H9 (cell line): ENCODE data around the gene LIF. TPM values are rescaled to one million over a fixed set of nuclear protein-coding genes. Genes with fewer than 3 reads are reported as not detected.

Experiments
- DNase-seq: peaks from one replicate; pipeline ENCODE4 v3.0.0-alpha.2; 2017
- H2AFZ ChIP-seq: one replicate; pipeline ENCODE4 v1.6.1; 2013; ENCODE audit warnings: mild to moderate bottlenecking, low read length, control low read depth, moderate library complexity
- H2AK5ac ChIP-seq: 2 replicates; pipeline ENCODE4 v1.6.1; 2013; ENCODE audit warnings: low read length, control low read depth, mixed read lengths; ENCODE audit not compliant: insufficient read length
- H2BK120ac ChIP-seq: one replicate; pipeline ENCODE4 v1.6.1; 2013; ENCODE audit warnings: low read depth, mild to moderate bottlenecking, low read length, control low read depth, inconsistent platforms; ENCODE audit not compliant: poor library complexity, severe bottlenecking
- H2BK12ac ChIP-seq: 2 replicates; pipeline ENCODE4 v1.6.1; 2013; ENCODE audit warnings: low read length, control low read depth, mixed read lengths, low read depth; ENCODE audit not compliant: insufficient read length
- H2BK15ac ChIP-seq: 2 replicates; pipeline ENCODE4 v1.6.1; 2013; ENCODE audit warnings: low read depth, low read length, control low read depth
- H2BK20ac ChIP-seq: one replicate; pipeline ENCODE4 v1.6.1; 2013; ENCODE audit warnings: low read depth, mild to moderate bottlenecking, low read length, control low read depth, inconsistent platforms; ENCODE audit not compliant: poor library complexity, severe bottlenecking
- H2BK5ac ChIP-seq: 2 replicates; pipeline ENCODE4 v1.6.1; 2013; ENCODE audit warnings: low read length, control low read depth, mixed read lengths; ENCODE audit not compliant: insufficient read length
- H3K14ac ChIP-seq: 2 replicates; pipeline ENCODE4 v1.6.1; 2013; ENCODE audit warnings: low read length, control low read depth; ENCODE audit not compliant: insufficient read depth
- H3K18ac ChIP-seq: 2 replicates; pipeline ENCODE4 v1.6.1; 2013; ENCODE audit warnings: low read depth, mild to moderate bottlenecking, mixed read lengths, low read length, control low read depth; ENCODE audit not compliant: insufficient read length
- H3K23ac ChIP-seq: 2 replicates; pipeline ENCODE4 v1.6.1; 2013; ENCODE audit warnings: low read length, control low read depth, mixed read lengths, low read depth; ENCODE audit not compliant: insufficient read length
- H3K23me2 ChIP-seq: 2 replicates; pipeline ENCODE4 v1.6.1; 2013; ENCODE audit warnings: low read depth, mild to moderate bottlenecking, mixed read lengths, low read length, control low read depth; ENCODE audit not compliant: insufficient read length, poor library complexity, severe bottlenecking
- H3K27ac ChIP-seq: 2 replicates; pipeline ENCODE4 v1.5.1; 2013; ENCODE audit warnings: low read length, control low read depth, mixed read lengths, low read depth; ENCODE audit not compliant: insufficient read length
- H3K27me3 ChIP-seq: 2 replicates; pipeline ENCODE4 v1.6.1; 2013; ENCODE audit warnings: low read length, control low read depth, inconsistent platforms; ENCODE audit not compliant: insufficient read depth
- H3K4ac ChIP-seq: 2 replicates; pipeline ENCODE4 v1.6.1; 2013; ENCODE audit warnings: low read depth, mild to moderate bottlenecking, control low read depth, inconsistent platforms, low read length, moderate library complexity
- H3K4me1 ChIP-seq: 2 replicates; pipeline ENCODE4 v1.6.1; 2013; ENCODE audit warnings: low read length, control low read depth, inconsistent platforms; ENCODE audit not compliant: insufficient read depth
- H3K4me2 ChIP-seq: 2 replicates; pipeline ENCODE4 v1.6.1; 2013; ENCODE audit warnings: low read length, control low read depth, mixed read lengths; ENCODE audit not compliant: insufficient read length, insufficient read depth
- H3K56ac ChIP-seq: 2 replicates; pipeline ENCODE4 v1.6.1; 2013; ENCODE audit warnings: low read depth, mild to moderate bottlenecking, mixed read lengths, low read length, control low read depth; ENCODE audit not compliant: insufficient read length
- H3K79me1 ChIP-seq: 2 replicates; pipeline ENCODE4 v1.6.1; 2013; ENCODE audit warnings: low read depth, mild to moderate bottlenecking, moderate library complexity, low read length, control low read depth, inconsistent platforms; ENCODE audit not compliant: insufficient read depth, poor library complexity, severe bottlenecking
- H3K79me2 ChIP-seq: 2 replicates; pipeline ENCODE4 v1.6.1; 2013; ENCODE audit warnings: low read length, control low read depth, inconsistent platforms; ENCODE audit not compliant: insufficient read depth
- H3K9ac ChIP-seq: 2 replicates; pipeline ENCODE4 v1.6.1; 2013; ENCODE audit warnings: low read length, control low read depth, mixed read lengths; ENCODE audit not compliant: insufficient read length; ENCODE audit errors: extremely low read depth
- H3K9me3 ChIP-seq: one replicate; pipeline ENCODE4 v1.6.1; 2013; ENCODE audit warnings: low read depth, low read length, inconsistent platforms; ENCODE audit not compliant: control insufficient read depth
- H3T11ph ChIP-seq: one replicate; pipeline ENCODE4 v1.6.1; 2013; ENCODE audit warnings: mild to moderate bottlenecking, low read length, control low read depth, inconsistent platforms
- H4K20me1 ChIP-seq: one replicate; pipeline ENCODE4 v1.6.1; 2013; ENCODE audit not compliant: control insufficient read depth, insufficient read length, insufficient read depth
- H4K5ac ChIP-seq: 2 replicates; pipeline ENCODE4 v1.6.1; 2013; ENCODE audit warnings: low read depth, mild to moderate bottlenecking, mixed read lengths, low read length, control low read depth; ENCODE audit not compliant: insufficient read length
- H4K8ac ChIP-seq: replicated peaks from 2 replicates; pipeline ENCODE4 v1.6.1; 2013; ENCODE audit warnings: low read length, control low read depth, mixed read lengths, low read depth; ENCODE audit not compliant: insufficient read length
- H4K91ac ChIP-seq: 2 replicates; pipeline ENCODE4 v1.6.1; 2013; ENCODE audit warnings: low read depth, mild to moderate bottlenecking, moderate library complexity, mixed read lengths, low read length, control low read depth; ENCODE audit not compliant: insufficient read length
- H3K27ac Mint-ChIP-seq, 3 experiments: 2 replicates in 2 of 3; 3 replicates in 1 of 3; pipeline ENCODE4 v1.8.0; 2020 to 2021; ENCODE audit warnings: mixed read lengths in 3 of 3, mild to moderate bottlenecking in 1 of 3, moderate library complexity in 1 of 3
- H3K27me3 Mint-ChIP-seq: 2 replicates; pipeline ENCODE4 v1.8.0; 2021; ENCODE audit warnings: low read depth, mild to moderate bottlenecking, moderate library complexity, mixed read lengths
- H3K36me3 Mint-ChIP-seq, 3 experiments: 2 replicates in 2 of 3; 3 replicates in 1 of 3; pipeline ENCODE4 v1.8.0; 2020 to 2021; ENCODE audit warnings: low read depth in 3 of 3, mixed read lengths in 3 of 3; ENCODE audit not compliant: insufficient read depth in 1 of 3
- H3K4me1 Mint-ChIP-seq, 2 experiments: 2 replicates each; pipeline ENCODE4 v1.8.0; 2020; ENCODE audit warnings: mixed read lengths in 2 of 2
- H3K4me3 Mint-ChIP-seq, 2 experiments: 2 replicates in 1 of 2; 3 replicates in 1 of 2; pipeline ENCODE4 v1.8.0; 2020 to 2021; ENCODE audit warnings: mild to moderate bottlenecking in 2 of 2, mixed read lengths in 2 of 2, moderate library complexity in 1 of 2
- H3K9me3 Mint-ChIP-seq, 2 experiments: 2 replicates in 1 of 2; 3 replicates in 1 of 2; pipeline ENCODE4 v1.8.0; 2020; ENCODE audit warnings: mild to moderate bottlenecking in 2 of 2, mixed read lengths in 2 of 2, moderate library complexity in 1 of 2
- CTCF ChIP-seq: fragments of 200-600 bp; sonication (generic); conservative IDR thresholded peaks from 3 replicates; pipeline ENCODE4 v1.8.0; 2021; ENCODE audit warnings: antibody characterized with exemption, mild to moderate bottlenecking
- WGBS: extraction: QIAGEN DNeasy Blood & Tissue Kit; methylation state at CpG from one replicate; pipeline ENCODE4 v1.1.7; 2013; ENCODE audit warnings: missing lambda C conversion rate, low lambda C conversion rate, mixed read lengths; ENCODE audit not compliant: insufficient read length; ENCODE audit errors: extremely low coverage; 5-methylcytosine and 5-hydroxymethylcytosine counted together
- total RNA-seq: library from RNA; stranded (reverse); gene quantifications from 2 replicates; pipeline ENCODE4 v1.2.1, GENCODE V29; 2021

The LIF gene
- total RNA-seq, 1 experiment from 2014 or later: 6.1 TPM

GRCh38 chr22:30191040-30191701, 55.4 kb downstream of the LIF start:
- Histone ChIP-seq H3K23me2 (no peaks in the 10 kb centered on the region), H3K79me1 (no peaks in the 10 kb centered on the region), H3K18ac (no peak overlapping the region), H2BK15ac (no peak overlapping the region), H3K14ac (no peak overlapping the region), H3K4me1 (peaks cover 2% of the 10 kb centered on the region; the same call in 1 of the 2 replicates), H4K5ac (no peak overlapping the region), H3K79me2 (no peaks in the 10 kb centered on the region), H3K9me3 (no peaks in the 10 kb centered on the region), H4K8ac (no peak overlapping the region), H3K56ac (no peak overlapping the region), H2BK120ac (no peak overlapping the region), H4K91ac (no peak overlapping the region), H4K20me1 (no peaks in the 10 kb centered on the region), H3K23ac (no peak overlapping the region), H2BK5ac (no peak overlapping the region), H2AFZ (no peak overlapping the region), H2AK5ac (no peak overlapping the region), H2BK12ac (no peak overlapping the region), H3T11ph (no peak overlapping the region), H3K27me3 (no peaks in the 10 kb centered on the region), H3K27ac (no peak overlapping the region), H2BK20ac (no peak overlapping the region), H3K4ac (no peak overlapping the region), H3K4me2 (no peak overlapping the region), H3K9ac (no peak overlapping the region)
- no peak for DNase-seq
- Mint-ChIP-seq H3K9me3 (no peaks in the 10 kb centered on the region), H3K27ac (no peak overlapping the region; a peak in 1 of 7 replicates), H3K4me1 (peaks cover 30 to 33% of the 10 kb centered on the region in 2 experiments), H3K36me3 (no peaks in the 10 kb centered on the region), H3K4me3 (no peak overlapping the region), H3K27me3 (no peaks in the 10 kb centered on the region)
- TF ChIP-seq CTCF: no peak
- no CpG with 5 or more reads among the region's 3 CpGs for WGBS
